ENCODE measurements around the gene USP10.

DNA sequence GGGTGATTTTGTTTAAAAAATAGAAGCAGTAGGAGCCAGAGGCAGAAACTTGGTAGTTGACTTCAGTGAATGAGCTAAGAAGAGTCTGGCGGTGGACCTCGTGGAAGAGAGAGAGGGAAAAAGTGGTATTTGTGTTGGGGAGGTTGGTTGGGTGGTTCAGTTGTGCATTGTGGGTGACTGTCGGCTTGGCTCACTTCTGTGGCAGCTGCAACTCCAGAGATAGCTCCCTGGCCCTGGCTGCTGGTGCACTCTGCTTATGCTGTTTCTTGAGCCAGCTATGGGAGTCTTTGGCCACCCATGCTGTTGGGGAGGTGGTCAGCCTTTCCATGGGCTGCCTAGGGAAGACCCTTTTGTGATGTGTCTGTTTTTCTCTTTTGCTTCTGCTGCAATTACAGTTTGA, 69.6 kb downstream of the USP10 start:
- TF ChIP-seq, protein P1, sequence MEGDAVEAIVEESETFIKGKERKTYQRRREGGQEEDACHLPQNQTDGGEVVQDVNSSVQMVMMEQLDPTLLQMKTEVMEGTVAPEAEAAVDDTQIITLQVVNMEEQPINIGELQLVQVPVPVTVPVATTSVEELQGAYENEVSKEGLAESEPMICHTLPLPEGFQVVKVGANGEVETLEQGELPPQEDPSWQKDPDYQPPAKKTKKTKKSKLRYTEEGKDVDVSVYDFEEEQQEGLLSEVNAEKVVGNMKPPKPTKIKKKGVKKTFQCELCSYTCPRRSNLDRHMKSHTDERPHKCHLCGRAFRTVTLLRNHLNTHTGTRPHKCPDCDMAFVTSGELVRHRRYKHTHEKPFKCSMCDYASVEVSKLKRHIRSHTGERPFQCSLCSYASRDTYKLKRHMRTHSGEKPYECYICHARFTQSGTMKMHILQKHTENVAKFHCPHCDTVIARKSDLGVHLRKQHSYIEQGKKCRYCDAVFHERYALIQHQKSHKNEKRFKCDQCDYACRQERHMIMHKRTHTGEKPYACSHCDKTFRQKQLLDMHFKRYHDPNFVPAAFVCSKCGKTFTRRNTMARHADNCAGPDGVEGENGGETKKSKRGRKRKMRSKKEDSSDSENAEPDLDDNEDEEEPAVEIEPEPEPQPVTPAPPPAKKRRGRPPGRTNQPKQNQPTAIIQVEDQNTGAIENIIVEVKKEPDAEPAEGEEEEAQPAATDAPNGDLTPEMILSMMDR (IDR thresholded peaks at IDR 0.05): no peak
- no peak for TF ChIP-seq EP300 (IDR thresholded peaks at IDR 0.05; ENCODE audit: low read depth)
- TF ChIP-seq POLR2A (IDR thresholded peaks at IDR 0.05): no peak

Measured in transverse colon (tissue), 3 donors.